Breast epithelium (tissue), 4 donors: ENCODE data around the gene MPP4. TPM values are rescaled to one million over a fixed set of nuclear protein-coding genes. Genes with fewer than 3 reads are reported as not detected.

Experiments
- DNase-seq, 2 donors: peaks; one replicate each; pipeline ENCODE4 v3.0.0-alpha.2; 2019; ENCODE audit warnings: low spot score in 2 of 2
- H3K27ac ChIP-seq, 2 donors: fragments of 200-600 bp; sonication (generic) in 1 of 2; one replicate each; pipeline ENCODE4 v1.5.1; 2016 to 2019; ENCODE audit warnings: mild to moderate bottlenecking in 1 of 2
- H3K27me3 ChIP-seq, 2 donors: fragments of 200-600 bp; sonication (generic) in 1 of 2; one replicate each; pipeline versions ENCODE4 v1.5.1 to v1.6.0; 2017 to 2019; ENCODE audit warnings: control low read depth in 1 of 2, mild to moderate bottlenecking in 1 of 2
- H3K36me3 ChIP-seq: fragments of 200-600 bp; one replicate; pipeline ENCODE4 v1.5.1; 2019
- H3K4me1 ChIP-seq, 2 donors: fragments of 200-600 bp; sonication (generic); one replicate each; pipeline ENCODE4 v1.5.1; 2016 to 2019; ENCODE audit warnings: control low read depth in 1 of 2
- H3K4me3 ChIP-seq, 3 donors: fragments of 200-600 bp; sonication (generic); 1 replicate in 2 of 3; 2 replicates in 1 of 3; pipeline ENCODE4 v1.5.1; 2016 to 2019; ENCODE audit warnings: mild to moderate bottlenecking in 3 of 3, moderate library complexity in 2 of 3
- H3K9me3 ChIP-seq, 2 donors: fragments of 200-600 bp; sonication (generic) in 1 of 2; one replicate each; pipeline ENCODE4 v1.5.1; 2016 to 2019; ENCODE audit warnings: control low read depth in 1 of 2
- CTCF ChIP-seq, 3 donors: fragments of 450-650 bp; IDR thresholded peaks; one replicate each; pipeline ENCODE4 v1.5.1; 2016 to 2017; ENCODE audit warnings: antibody characterized with exemption in 3 of 3, mild to moderate bottlenecking in 3 of 3, moderate library complexity in 3 of 3
- POLR2A ChIP-seq: fragments of 450-650 bp; IDR thresholded peaks from one replicate; pipeline ENCODE4 v1.6.1; 2016; ENCODE audit warnings: antibody characterized with exemption, mild to moderate bottlenecking, moderate library complexity
- POLR2AphosphoS5 ChIP-seq, 3 donors: sonication (generic); formaldehyde crosslinking; IDR thresholded peaks; one replicate each; pipeline ENCODE4 v1.6.1; 2017; ENCODE audit warnings: antibody characterized with exemption in 3 of 3
- intact Hi-C: fragments of 100-400 bp; cut with DNase I; formaldehyde crosslinking; loops from one replicate; pipeline ENCODE4 v1.15.1; 2023; ENCODE audit warnings: low total_unique reads
- total RNA-seq, 3 donors: library from RNA; depleted of rRNA; stranded (reverse); fragments of >200 nt; gene quantifications; one replicate each; pipeline ENCODE4 v1.1.0, GENCODE V29; 2016

Gene MPP4
- total RNA-seq, 3 donors from 2014 or later: 0.16 to 0.29 TPM; not detected in 1

- Histone ChIP-seq H3K36me3 (no peaks in the 10 kb centered on the region), H3K4me1 (no peaks in the 10 kb centered on the region), H3K27me3 (no peaks in the 10 kb centered on the region), H3K27ac (peak overlapping the region; percentile 98 to 99), H3K4me3 (peak overlapping the region in 2 of 3 donors; percentile 79 to 84), H3K9me3 (no peaks in the 10 kb centered on the region)
- DNase-seq: peak in 1 of 2 donors; percentile 62
- intact Hi-C loops: no loop called here
- TF ChIP-seq POLR2AphosphoS5 (IDR thresholded peaks at IDR 0.05) (peak in 1 of 3 donors; percentile 76), POLR2A (no peak)
Observed at GRCh38 chr2:201644001-201644400, 54.4 kb downstream of the MPP4 start.

GRCh38 chr2:201643216-201643890 lies 55.1 kb downstream of the MPP4 start, which contains the start of gene TMEM237:
Gene TMEM237, minus strand, starts transcription at chr2:201643503. Its CDS starts 103 bp downstream, at chr2:201643400.
- H3K4me1 ChIP-seq: no peaks in the 10 kb centered on the region
- peak in 1 of 2 donors; percentile 75 for DNase-seq
- H3K36me3 ChIP-seq: no peaks in the 10 kb centered on the region
- no peaks in the 10 kb centered on the region for H3K27me3 ChIP-seq
- no peaks in the 10 kb centered on the region for H3K9me3 ChIP-seq
- intact Hi-C loops: no loop called here
- peak within 1 kb of the TSS; percentile 79 to 85 (median 84) for H3K4me3 ChIP-seq
- H3K27ac ChIP-seq: peak within 1 kb of the TSS; percentile 98 to 99
- TF ChIP-seq POLR2AphosphoS5 (IDR thresholded peaks at IDR 0.05) (peak in 2 of 3 donors; percentile 18 to 19), CTCF (IDR thresholded peaks at IDR 0.05) (no peak)

- peak overlapping the region; percentile 79 to 85 (median 84) for H3K4me3 ChIP-seq
- H3K27ac ChIP-seq: peak overlapping the region; percentile 98 to 99
- peak; percentile 87 for DNase-seq
- intact Hi-C loops: no loop called here
- TF ChIP-seq POLR2A: peak; percentile 50
- TF ChIP-seq CTCF (IDR thresholded peaks at IDR 0.05): no peak
- TF ChIP-seq POLR2AphosphoS5 (IDR thresholded peaks at IDR 0.05): peak; percentile 84 to 93 (median 87)
- no peaks in the 10 kb centered on the region for H3K27me3 ChIP-seq
- no peaks in the 10 kb centered on the region for H3K9me3 ChIP-seq
- H3K36me3 ChIP-seq: no peaks in the 10 kb centered on the region
- no peaks in the 10 kb centered on the region for H3K4me1 ChIP-seq
Observed at GRCh38 chr2:201642579-201643215, 55.7 kb downstream of the MPP4 start.

- H3K9me3 ChIP-seq: no peaks in the 10 kb centered on the region
- no peak for DNase-seq
- no peaks in the 10 kb centered on the region for H3K4me1 ChIP-seq
- H3K36me3 ChIP-seq: no peaks in the 10 kb centered on the region
- H3K27me3 ChIP-seq: no peaks in the 10 kb centered on the region
- H3K27ac ChIP-seq: peak overlapping the region; percentile 98 to 99
- TF ChIP-seq POLR2AphosphoS5 (IDR thresholded peaks at IDR 0.05) (no peak), CTCF (IDR thresholded peaks at IDR 0.05) (no peak), POLR2A (no peak)
- intact Hi-C loops: no loop called here
- H3K4me3 ChIP-seq: peak overlapping the region; percentile 79 to 85 (median 84)
Observed at GRCh38 chr2:201642086-201642578, 56.3 kb downstream of the MPP4 start.

GRCh38 chr2:201639205-201639604 lies 59.2 kb downstream of the MPP4 start:
- no peaks in the 10 kb centered on the region for H3K27me3 ChIP-seq
- intact Hi-C loops: no loop called here
- TF ChIP-seq POLR2A (no peak), CTCF (IDR thresholded peaks at IDR 0.05) (no peak), POLR2AphosphoS5 (IDR thresholded peaks at IDR 0.05) (no peak)

More at GRCh38 chr2:201639205-201639604, 59.2 kb downstream of the MPP4 start:
- H3K9me3 ChIP-seq: no peaks in the 10 kb centered on the region
- no peak for DNase-seq
- H3K27ac ChIP-seq: no peak overlapping the region
- no peaks in the 10 kb centered on the region for H3K4me1 ChIP-seq
- no peaks in the 10 kb centered on the region for H3K36me3 ChIP-seq
- H3K4me3 ChIP-seq: no peak overlapping the region
